SK-N-SH treated with all-trans-retinoic acid at 6 μM for 48 hours (cell line): Measurements from ENCODE around the gene CCDC88A.
"Not testable (repeated sequence)": the region's sequence is repeated elsewhere in the genome, so short reads cannot be mapped to it uniquely, and the experiment has no call there.

Experiments
- ATAC-seq: fragments of 200-7000 bp; cut with Tn5 transposase; 3 replicates; pipeline ENCODE4 v1.9.1; 2020; ENCODE audit warnings: mild to moderate bottlenecking, moderate library complexity
- ARNTL ChIP-seq: fragments of 450-650 bp; formaldehyde crosslinking; IDR thresholded peaks from 2 replicates; pipeline ENCODE4 v1.5.0; 2020; ENCODE audit warnings: low read depth, mild to moderate bottlenecking, moderate library complexity, borderline replicate concordance
- ESRRG ChIP-seq: fragments of 250-450 bp; sonication (Bioruptor Pico); IDR thresholded peaks from 2 replicates; pipeline ENCODE4 v1.6.1; 2021; ENCODE audit warnings: mild to moderate bottlenecking
- GLIS3 ChIP-seq: fragments of 250-450 bp; sonication (Bioruptor Pico); IDR thresholded peaks from 2 replicates; pipeline ENCODE4 v1.5.0; 2020; ENCODE audit warnings: mild to moderate bottlenecking, moderate library complexity
- OSR1 ChIP-seq: fragments of 250-450 bp; sonication (Bioruptor Pico); IDR thresholded peaks from 2 replicates; pipeline ENCODE4 v1.8.0; 2022; ENCODE audit warnings: moderate library complexity, mild to moderate bottlenecking, inconsistent platforms
- PATZ1 ChIP-seq: fragments of 250-450 bp; sonication (Bioruptor Pico); IDR thresholded peaks from 2 replicates; pipeline ENCODE4 v1.8.0; 2020; ENCODE audit warnings: mild to moderate bottlenecking, moderate library complexity, borderline replicate concordance
- PPARA ChIP-seq: fragments of 250-450 bp; sonication (Bioruptor Pico); IDR thresholded peaks from 2 replicates; pipeline ENCODE4 v1.5.0; 2020; ENCODE audit warnings: mild to moderate bottlenecking, borderline replicate concordance
- RARB ChIP-seq: fragments of 250-450 bp; sonication (Bioruptor Pico); IDR thresholded peaks from 2 replicates; pipeline ENCODE4 v1.8.0; 2021; ENCODE audit warnings: mild to moderate bottlenecking, moderate library complexity
- TCF4 ChIP-seq: fragments of 250-450 bp; sonication (Bioruptor Pico); IDR thresholded peaks from 2 replicates; pipeline ENCODE4 v1.8.0; 2021; ENCODE audit warnings: mild to moderate bottlenecking, moderate library complexity, borderline replicate concordance
- ZFP3 ChIP-seq: fragments of 250-450 bp; sonication (Bioruptor Pico); IDR thresholded peaks from 2 replicates; pipeline ENCODE4 v1.5.0; 2020; ENCODE audit warnings: mild to moderate bottlenecking, moderate library complexity
- ZNF8 ChIP-seq: fragments of 450-650 bp; formaldehyde crosslinking; IDR thresholded peaks from 2 replicates; pipeline ENCODE4 v1.5.0; 2020; ENCODE audit warnings: mild to moderate bottlenecking, moderate library complexity
- TF ChIP-seq, protein P1 (sequence below): fragments of 250-450 bp; sonication (Bioruptor Pico); IDR thresholded peaks from 2 replicates; pipeline ENCODE4 v1.8.0; 2021; ENCODE audit warnings: low read depth, mild to moderate bottlenecking, moderate library complexity, borderline replicate concordance

Gene CCDC88A

DNA sequence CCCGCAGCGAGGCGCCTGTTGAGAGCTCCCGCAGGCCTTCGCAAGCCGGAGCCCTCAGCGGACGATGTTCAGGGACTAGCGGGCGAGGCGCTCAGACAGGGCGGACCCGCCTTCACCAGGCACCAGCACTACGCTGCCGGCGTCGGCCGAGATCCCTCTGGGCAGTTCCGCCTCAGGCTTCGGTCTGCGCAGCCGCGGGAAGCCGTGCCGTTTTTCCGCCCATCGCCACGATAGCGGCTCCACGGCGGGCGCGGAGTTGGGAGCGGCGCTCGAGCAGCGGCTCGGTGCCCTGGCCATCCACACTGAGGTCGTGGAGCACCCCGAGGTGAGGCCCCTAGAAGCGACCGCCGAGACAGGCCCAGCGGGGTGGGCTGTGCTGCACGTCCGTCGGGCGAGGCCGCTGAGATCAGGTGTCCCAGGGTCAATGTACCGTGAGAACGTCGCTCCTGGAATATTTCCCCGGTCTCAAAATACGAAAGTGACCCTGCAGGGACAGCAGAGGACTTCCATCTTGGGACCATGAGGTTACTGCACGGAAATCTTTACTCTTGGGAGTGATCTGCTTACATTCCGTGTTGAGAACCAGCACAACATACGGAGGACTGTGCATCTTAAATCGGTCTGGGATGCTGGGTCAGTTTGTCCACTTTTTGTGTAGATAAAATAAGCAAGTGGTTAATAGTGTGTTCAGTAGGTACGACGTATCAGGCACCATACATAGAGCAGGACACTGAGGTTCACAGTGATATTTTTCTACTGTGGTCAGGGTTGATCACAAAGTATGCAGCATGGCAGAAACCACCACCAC, 137.3 kb downstream of the CCDC88A start:
- TF ChIP-seq, protein P1, sequence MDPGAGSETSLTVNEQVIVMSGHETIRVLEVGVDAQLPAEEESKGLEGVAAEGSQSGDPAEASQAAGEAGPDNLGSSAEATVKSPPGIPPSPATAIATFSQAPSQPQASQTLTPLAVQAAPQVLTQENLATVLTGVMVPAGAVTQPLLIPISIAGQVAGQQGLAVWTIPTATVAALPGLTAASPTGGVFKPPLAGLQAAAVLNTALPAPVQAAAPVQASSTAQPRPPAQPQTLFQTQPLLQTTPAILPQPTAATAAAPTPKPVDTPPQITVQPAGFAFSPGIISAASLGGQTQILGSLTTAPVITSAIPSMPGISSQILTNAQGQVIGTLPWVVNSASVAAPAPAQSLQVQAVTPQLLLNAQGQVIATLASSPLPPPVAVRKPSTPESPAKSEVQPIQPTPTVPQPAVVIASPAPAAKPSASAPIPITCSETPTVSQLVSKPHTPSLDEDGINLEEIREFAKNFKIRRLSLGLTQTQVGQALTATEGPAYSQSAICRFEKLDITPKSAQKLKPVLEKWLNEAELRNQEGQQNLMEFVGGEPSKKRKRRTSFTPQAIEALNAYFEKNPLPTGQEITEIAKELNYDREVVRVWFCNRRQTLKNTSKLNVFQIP: no peak
- TF ChIP-seq GLIS3 (no peak), ARNTL (CRISPR knock-in tag) (no peak)
- peak; percentile 27; the same call in 2 of the 3 replicates for ATAC-seq

- not testable (repeated sequence) for ATAC-seq
Measured at GRCh38 chr2:55280851-55281546, 138.7 kb downstream of the CCDC88A start.

GRCh38 chr2:55279859-55280424, 139.7 kb downstream of the CCDC88A start:
- not testable (repeated sequence) for ATAC-seq

DNA sequence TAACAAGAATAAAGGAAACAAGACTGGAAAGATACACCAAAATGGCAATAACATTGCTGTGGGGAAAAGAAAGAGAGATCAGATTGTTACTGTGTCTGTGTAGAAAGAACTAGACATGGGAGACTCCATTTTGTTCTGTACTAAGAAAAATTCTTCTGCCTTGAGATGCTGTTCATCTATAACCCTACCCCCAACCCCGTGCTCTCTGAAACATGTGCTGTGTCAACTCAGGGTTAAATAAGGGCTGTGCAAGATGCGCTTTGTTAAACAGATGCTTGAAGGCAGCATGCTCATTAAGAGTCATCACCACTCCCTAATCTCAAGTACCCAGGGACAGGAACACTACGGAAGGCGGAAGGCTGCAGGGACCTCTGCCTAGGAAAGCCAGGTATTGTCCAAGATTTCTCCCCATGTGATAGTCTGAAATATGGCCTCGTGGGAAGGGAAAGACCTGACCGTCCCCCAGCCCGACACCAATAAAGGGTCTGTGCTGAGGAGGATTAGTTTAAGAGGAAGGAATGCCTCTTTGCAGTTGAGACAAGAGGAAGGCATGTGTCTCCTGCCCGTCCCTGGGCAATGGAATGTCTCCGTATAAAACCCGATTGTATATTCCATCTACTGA, 140.3 kb downstream of the CCDC88A start:
- not testable (repeated sequence) for ATAC-seq

DNA sequence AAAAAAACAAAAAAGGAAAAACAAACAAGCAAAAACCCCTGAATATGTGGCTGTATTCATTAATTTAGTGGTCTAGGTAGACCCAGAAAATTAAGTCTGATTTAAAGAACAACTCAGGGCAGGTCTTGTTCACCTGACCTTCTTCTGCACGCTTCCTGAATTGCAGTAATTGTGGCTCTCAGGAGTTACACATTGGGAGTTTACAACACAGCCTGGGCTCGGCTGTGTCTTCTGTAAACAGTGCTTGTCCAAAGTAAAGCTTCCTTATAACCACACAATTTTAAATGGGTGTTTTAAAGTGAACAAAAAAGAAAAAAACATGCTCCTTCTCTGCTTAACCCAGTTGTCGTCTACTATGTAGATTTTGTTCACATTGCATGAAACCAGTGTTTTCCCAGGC, 142.3 kb downstream of the CCDC88A start:
- ATAC-seq: no peak
- TF ChIP-seq PATZ1 (CRISPR knock-in tag) (no peak), RARB (CRISPR knock-in tag) (no peak), OSR1 (CRISPR knock-in tag) (no peak), ESRRG (CRISPR knock-in tag) (no peak), GLIS3 (no peak)
- TF ChIP-seq, all 23 proteins: peak for 0

- not testable (repeated sequence) for ATAC-seq
Measured at GRCh38 chr2:55274346-55274745, 145.3 kb downstream of the CCDC88A start.

GRCh38 chr2:55269645-55269990, 150.0 kb downstream of the CCDC88A start:
- peak; percentile 27 for ATAC-seq
- TF ChIP-seq ESRRG (CRISPR knock-in tag): no peak
- no peak for TF ChIP-seq PPARA
- TF ChIP-seq ZNF8 (CRISPR knock-in tag): no peak
- TF ChIP-seq, all 23 proteins: peak for 0

GRCh38 chr2:55268907-55269644, 150.6 kb downstream of the CCDC88A start, which contains the start of gene MTIF2:
Gene MTIF2 (minus strand): TSS chr2:55269231. CDS start chr2:55263858, 5,373 bp downstream.
- TF ChIP-seq TCF4 (CRISPR knock-in tag): no peak
- peak; percentile 78; the same call in 1 of the 2 replicates for TF ChIP-seq ZFP3 (CRISPR knock-in tag)
- 0 out of 2 replicates have a peak, but pooled peaks have one; percentile 25 for TF ChIP-seq PATZ1 (CRISPR knock-in tag)

More at GRCh38 chr2:55268907-55269644, 150.6 kb downstream of the CCDC88A start, which contains the start of gene MTIF2:
- peak; percentile 99 for ATAC-seq
